Myocyte (in vitro differentiated cells): Measurements from ENCODE around the gene FTCDNL1. TPM values are rescaled to one million over a fixed set of nuclear protein-coding genes. Genes with fewer than 3 reads are reported as not detected.

Source experiments
- DNase-seq: peaks from one replicate; pipeline ENCODE4 v3.0.0-alpha.2; 2012; ENCODE audit warnings: low read depth
- total RNA-seq: library from RNA; depleted of rRNA; stranded (reverse); fragments of >200 nt; gene quantifications from 2 replicates; pipeline ENCODE4 v1.2.3, GENCODE V29; 2014

FTCDNL1 gene
- total RNA-seq, 1 donor from 2014 or later: 0.80 TPM

- DNase-seq: no peak
Measured at GRCh38 chr2:199743415-199744120, 107.4 kb downstream of the FTCDNL1 start.

- no peak for DNase-seq
Measured at GRCh38 chr2:199742884-199743283, 108.1 kb downstream of the FTCDNL1 start.

DNA sequence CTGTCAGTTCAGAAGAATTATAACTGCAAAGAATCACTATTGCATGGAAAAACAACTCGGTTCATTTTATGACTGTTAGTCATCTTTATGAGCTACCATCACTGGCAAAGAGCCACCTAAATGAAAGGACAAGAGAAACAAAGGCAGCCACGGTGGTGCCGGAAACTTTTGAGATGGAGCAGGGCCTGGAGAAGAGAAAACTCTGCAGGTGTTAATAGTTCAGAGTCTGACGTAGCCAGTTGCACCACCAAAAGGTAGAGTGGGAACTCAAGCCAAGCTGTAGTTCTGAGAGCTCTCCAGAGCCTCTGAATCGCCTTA is 110.9 kb downstream of the FTCDNL1 start:
- no peak for DNase-seq

GRCh38 chr2:199739413-199740110 is 111.4 kb downstream of the FTCDNL1 start:
- DNase-seq: peak; percentile 57

GRCh38 chr2:199738727-199739412 is 112.1 kb downstream of the FTCDNL1 start:
- DNase-seq: no peak

DNA sequence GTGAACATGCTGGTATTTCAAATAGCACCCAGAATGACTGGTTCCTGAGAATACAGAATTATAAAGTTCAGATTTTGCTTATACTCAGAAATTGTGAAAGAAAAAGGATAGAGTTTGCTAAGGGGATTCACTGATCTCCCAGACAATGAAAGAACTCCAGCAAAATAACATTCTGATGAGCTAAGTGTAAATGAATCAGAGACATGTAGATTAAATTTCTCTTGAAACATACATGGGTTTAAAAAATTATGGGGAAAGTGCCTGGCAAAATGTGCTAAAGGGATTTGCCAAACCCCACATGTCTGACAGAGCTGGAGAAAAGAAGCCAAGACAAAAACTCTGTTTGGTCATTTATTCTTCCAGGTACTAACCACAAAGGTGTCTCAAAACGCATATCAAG is 116.3 kb downstream of the FTCDNL1 start:
- no peak for DNase-seq

- no peak for DNase-seq
Measured at GRCh38 chr2:199734011-199734410, 117.0 kb downstream of the FTCDNL1 start.

DNA sequence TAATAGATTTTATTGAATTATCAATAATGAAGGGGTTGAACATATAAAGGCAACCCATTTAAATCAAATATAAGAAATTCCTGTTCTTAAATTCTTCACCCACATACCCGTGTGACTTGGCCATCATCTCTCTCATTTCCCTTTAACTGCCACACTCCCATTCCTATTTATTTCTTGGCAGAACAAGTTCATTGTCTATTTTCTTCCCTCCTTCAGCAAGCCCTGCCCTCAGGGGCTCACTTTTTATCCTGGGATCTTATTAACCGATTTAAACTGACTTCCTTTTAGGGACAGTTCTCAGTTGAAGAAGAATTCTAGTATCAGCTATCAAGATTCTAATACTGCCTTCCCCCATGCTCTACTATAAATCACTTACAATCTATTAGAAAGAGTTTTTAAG is 123.2 kb downstream of the FTCDNL1 start:
- DNase-seq: no peak

- no peak for DNase-seq
Measured at GRCh38 chr2:199727306-199727705, 123.7 kb downstream of the FTCDNL1 start.

DNA sequence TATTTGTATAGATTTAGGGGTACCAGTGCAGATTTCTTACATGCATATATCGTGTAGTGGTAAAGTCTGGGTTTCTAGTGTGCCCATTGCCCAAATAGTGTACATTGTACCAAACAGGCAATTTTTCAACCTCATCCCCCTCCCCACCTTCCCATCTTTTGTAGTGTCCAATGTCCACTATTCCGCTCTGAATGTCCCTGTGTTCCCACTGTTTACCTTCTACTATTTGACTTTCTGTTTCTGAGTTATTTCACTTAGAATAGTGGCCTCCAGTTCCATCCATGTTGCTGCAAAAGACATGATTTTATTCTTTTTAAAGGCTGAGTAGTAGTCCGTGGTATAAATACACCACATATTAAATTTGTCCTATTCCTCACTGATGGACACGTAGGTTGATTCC is 132.9 kb downstream of the FTCDNL1 start:
- no peak for DNase-seq

DNA sequence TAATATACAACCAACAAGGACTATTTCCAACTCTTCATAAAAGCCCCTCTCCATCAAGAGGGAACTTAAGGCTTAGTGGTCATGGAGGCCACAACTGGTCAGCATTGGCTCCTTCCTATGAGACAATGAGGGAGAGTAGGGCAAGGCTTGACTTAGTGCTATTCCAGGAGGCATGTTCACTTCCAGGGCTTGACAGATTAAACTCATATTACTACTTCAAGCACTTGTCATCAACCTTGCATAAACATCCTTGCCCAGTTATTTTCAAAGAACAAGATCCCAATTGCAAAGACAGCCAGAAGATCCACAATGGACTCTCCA is 133.4 kb downstream of the FTCDNL1 start:
- no peak for DNase-seq

GRCh38 chr2:199716807-199717586 is 134.0 kb downstream of the FTCDNL1 start:
- peak; percentile 35 for DNase-seq

DNA sequence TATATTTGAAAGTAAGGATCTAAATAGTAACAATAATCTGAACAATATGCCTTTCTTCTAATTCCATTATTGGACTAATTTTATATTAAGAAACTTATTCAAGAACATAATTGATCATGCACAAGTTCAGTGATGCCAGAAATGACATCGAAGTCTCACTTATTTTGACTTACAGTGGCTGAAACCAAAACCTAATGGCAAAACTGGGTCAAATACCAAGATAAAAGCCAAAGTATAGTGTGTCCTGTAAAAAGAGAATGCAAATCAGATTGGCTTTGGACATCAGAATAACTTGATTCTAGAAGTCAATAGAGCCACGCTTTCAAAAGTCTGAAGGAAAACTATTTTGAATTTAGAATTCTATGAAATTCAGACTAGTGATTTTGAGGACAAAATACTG is 137.2 kb downstream of the FTCDNL1 start:
- no peak for DNase-seq

DNA sequence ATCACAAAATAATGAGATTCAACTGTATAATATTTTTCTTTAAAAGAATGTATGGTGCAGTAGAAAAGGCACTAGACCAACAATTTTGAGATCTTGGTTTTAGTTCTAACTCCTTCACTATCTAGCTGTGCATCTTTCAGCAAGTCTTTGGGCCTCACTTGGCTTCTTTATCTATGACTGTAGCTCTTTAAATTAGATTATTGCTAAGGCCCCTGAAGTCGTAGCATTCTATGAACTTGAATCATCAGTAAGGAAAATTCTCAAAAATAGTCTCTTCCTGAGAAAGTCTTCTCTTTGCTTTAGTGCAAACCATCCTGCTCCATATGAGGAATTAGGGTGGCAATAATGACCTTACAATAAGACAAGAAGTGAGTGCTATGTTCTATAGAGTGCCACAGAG is 140.4 kb downstream of the FTCDNL1 start:
- no peak for DNase-seq

Other genes with a start within 250 kb of the FTCDNL1 start
- 10.9 and 13.3 TPM in 2 replicates for gene C2orf69, start 60.1 kb upstream of the FTCDNL1 start, total RNA-seq
- gene TYW5, start 104.3 kb upstream of the FTCDNL1 start, total RNA-seq: 6.2 and 8.2 TPM in 2 replicates
- gene MAIP1, start 104.4 kb upstream of the FTCDNL1 start, total RNA-seq: 14.5 and 19.7 TPM in 2 replicates